Loucy (cell line): Measurements from ENCODE around the gene EPHA6.

Experiments used
- EZH2phosphoT487 ChIP-seq: fragments of 200-600 bp; IDR thresholded peaks from 2 replicates; pipeline ENCODE4 v1.6.1; 2018; ENCODE audit warnings: antibody characterized with exemption, mild to moderate bottlenecking, moderate library complexity, borderline replicate concordance
- TF ChIP-seq, protein P1 (sequence below): fragments of 200-600 bp; sonication (generic); conservative IDR thresholded peaks from 2 replicates; pipeline ENCODE4 v1.5.1; 2014; ENCODE audit warnings: mild to moderate bottlenecking, antibody characterized with exemption, low read length

DNA sequence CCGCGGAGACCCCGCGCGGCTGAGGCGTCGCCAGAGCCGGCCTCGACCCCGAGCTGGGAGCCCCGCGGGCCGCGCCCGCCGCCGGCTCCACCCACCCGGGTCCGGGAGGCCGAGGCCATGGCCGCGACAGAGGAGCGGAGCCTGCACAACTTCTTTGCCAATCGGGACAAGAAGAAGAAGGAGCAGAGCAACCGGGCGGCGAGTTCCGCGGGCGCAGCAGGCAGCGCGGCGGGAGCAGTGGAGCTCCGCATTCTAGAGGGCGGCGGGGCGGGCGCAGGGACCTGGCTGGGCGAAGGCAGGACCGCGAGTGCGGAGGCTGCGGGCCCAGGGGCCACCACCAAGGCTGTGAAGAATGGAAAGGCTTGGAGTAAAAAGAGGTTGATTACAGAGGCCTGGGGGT, 37.6 kb upstream of the EPHA6 start:
- TF ChIP-seq, protein P1, sequence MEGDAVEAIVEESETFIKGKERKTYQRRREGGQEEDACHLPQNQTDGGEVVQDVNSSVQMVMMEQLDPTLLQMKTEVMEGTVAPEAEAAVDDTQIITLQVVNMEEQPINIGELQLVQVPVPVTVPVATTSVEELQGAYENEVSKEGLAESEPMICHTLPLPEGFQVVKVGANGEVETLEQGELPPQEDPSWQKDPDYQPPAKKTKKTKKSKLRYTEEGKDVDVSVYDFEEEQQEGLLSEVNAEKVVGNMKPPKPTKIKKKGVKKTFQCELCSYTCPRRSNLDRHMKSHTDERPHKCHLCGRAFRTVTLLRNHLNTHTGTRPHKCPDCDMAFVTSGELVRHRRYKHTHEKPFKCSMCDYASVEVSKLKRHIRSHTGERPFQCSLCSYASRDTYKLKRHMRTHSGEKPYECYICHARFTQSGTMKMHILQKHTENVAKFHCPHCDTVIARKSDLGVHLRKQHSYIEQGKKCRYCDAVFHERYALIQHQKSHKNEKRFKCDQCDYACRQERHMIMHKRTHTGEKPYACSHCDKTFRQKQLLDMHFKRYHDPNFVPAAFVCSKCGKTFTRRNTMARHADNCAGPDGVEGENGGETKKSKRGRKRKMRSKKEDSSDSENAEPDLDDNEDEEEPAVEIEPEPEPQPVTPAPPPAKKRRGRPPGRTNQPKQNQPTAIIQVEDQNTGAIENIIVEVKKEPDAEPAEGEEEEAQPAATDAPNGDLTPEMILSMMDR = no peak
- TF ChIP-seq EZH2phosphoT487 = no peak
